ENCODE results near the gene DEPDC1B. TPM values are rescaled to one million over a fixed set of nuclear protein-coding genes. Genes with fewer than 3 reads are reported as not detected.

Gene DEPDC1B
- total and polyA plus RNA-seq, 2 experiments from 2014 or later: 38.3 to 67.9 TPM

DNA sequence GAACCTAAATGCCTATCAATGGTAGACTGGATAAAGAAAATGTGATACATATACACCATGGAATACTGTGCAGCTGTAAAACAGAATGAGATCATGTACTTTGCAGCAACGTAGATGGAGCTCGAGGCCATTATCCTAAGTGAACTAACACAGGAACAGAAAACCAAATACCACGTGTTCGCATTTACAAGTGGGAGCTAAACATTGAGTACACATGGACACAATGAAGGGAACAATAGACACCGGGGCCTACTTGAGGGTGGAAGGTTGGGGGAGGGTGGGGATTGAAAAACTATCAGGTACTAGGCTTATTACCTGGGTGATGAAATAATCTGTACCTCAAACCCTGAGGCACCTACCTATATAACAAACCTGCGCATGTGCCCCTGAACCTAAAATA lies 22.4 kb upstream of the DEPDC1B start:
- Histone ChIP-seq H4K20me1 (replicated peaks; ENCODE audit: insufficient read depth) (no peaks in the 10 kb centered on the region), H3K4me3 (no peak overlapping the region), H3K27ac (ENCODE audit: low read depth) (no peak overlapping the region), H3F3A (replicated peaks; ENCODE audit: low read depth) (no peaks in the 10 kb centered on the region), H3K4me1 (ENCODE audit: insufficient read depth) (no peaks in the 10 kb centered on the region), H3K79me2 (replicated peaks; ENCODE audit: insufficient read depth) (no peaks in the 10 kb centered on the region), H3K4me2 (no peak overlapping the region), H3K9me2 (ENCODE audit: insufficient read depth) (peaks cover 4% of the 10 kb centered on the region; the same call in 1 of the 2 replicates), H3K27me3 (ENCODE audit: insufficient read depth) (no peaks in the 10 kb centered on the region), H3K36me3 (ENCODE audit: insufficient read depth) (no peaks in the 10 kb centered on the region), H2AFZ (no peak overlapping the region)
- H3K4me1 Mint-ChIP-seq: peaks cover 2% of the 10 kb centered on the region; the same call in 2 of the 3 replicates
- DNase-seq (ENCODE audit: low spot score) (no peak), ATAC-seq (no peak)
- no peak overlapping the region for H3K27ac Mint-ChIP-seq
- no peak overlapping the region for H3K4me3 Mint-ChIP-seq
- H3K27me3 Mint-ChIP-seq (ENCODE audit: insufficient read depth, low read depth, poor library complexity): no peaks in the 10 kb centered on the region
- H3K9me3 Mint-ChIP-seq: no peaks in the 10 kb centered on the region
- H3K36me3 Mint-ChIP-seq (ENCODE audit: low read depth): no peaks in the 10 kb centered on the region
- TF ChIP-seq POLR2AphosphoS5 (IDR thresholded peaks at IDR 0.05; ENCODE audit: low read depth): no peak
- TF ChIP-seq EZH2phosphoT487 (IDR thresholded peaks at IDR 0.05; ENCODE audit: unreplicated experiment): no peak
- TF ChIP-seq NANOG (IDR thresholded peaks at IDR 0.05; ENCODE audit: borderline replicate concordance): no peak
- TF ChIP-seq ZNF462 (CRISPR knock-in tag; IDR thresholded peaks at IDR 0.05): no peak
- TF ChIP-seq STAT1 (IDR thresholded peaks at IDR 0.05; ENCODE audit: unreplicated experiment): no peak
- TF ChIP-seq CTCF (conservative IDR thresholded peaks at IDR 0.05; ENCODE audit: low read depth in 2 of 2): no peak

Data from GM23338 (cell line).